Neural progenitor cell (in vitro differentiated cells): ENCODE data around the gene IGF2. TPM values are rescaled to one million over a fixed set of nuclear protein-coding genes. Genes with fewer than 3 reads are reported as not detected.

Source experiments
- DNase-seq: peaks from one replicate; pipeline ENCODE4 v3.0.0-alpha.2; 2016; ENCODE audit warnings: low spot score
- H2AFZ ChIP-seq: fragments of 200-600 bp; sonication (generic); replicated peaks from 2 replicates; pipeline ENCODE4 v1.6.1; 2016; ENCODE audit warnings: antibody characterized with exemption
- H3F3A ChIP-seq: fragments of 200-600 bp; sonication (generic); 2 replicates; pipeline ENCODE4 v1.6.1; 2016; ENCODE audit warnings: antibody characterized with exemption, low read depth
- H3K27ac ChIP-seq: fragments of 200-600 bp; sonication (generic); 2 replicates; pipeline ENCODE4 v1.5.1; 2016; ENCODE audit warnings: mild to moderate bottlenecking
- H3K27me3 ChIP-seq: fragments of 200-600 bp; sonication (generic); 2 replicates; pipeline ENCODE4 v1.6.1; 2016; ENCODE audit warnings: mild to moderate bottlenecking, moderate library complexity
- H3K36me3 ChIP-seq: fragments of 200-600 bp; sonication (generic); 2 replicates; pipeline ENCODE4 v1.5.1; 2016
- H3K4me1 ChIP-seq: fragments of 200-600 bp; sonication (generic); 2 replicates; pipeline ENCODE4 v1.6.1; 2016; ENCODE audit warnings: mixed run types
- H3K4me2 ChIP-seq: fragments of 200-600 bp; sonication (generic); 2 replicates; pipeline ENCODE4 v1.6.1; 2016
- H3K4me3 ChIP-seq: fragments of 200-600 bp; sonication (generic); 2 replicates; pipeline ENCODE4 v1.5.1; 2016
- H3K79me2 ChIP-seq: fragments of 200-600 bp; sonication (generic); 2 replicates; pipeline ENCODE4 v1.6.1; 2016; ENCODE audit warnings: low read depth
- H3K9ac ChIP-seq: fragments of 200-600 bp; sonication (generic); 2 replicates; pipeline ENCODE4 v1.6.1; 2016
- H3K9me3 ChIP-seq: fragments of 200-600 bp; sonication (generic); 2 replicates; pipeline ENCODE4 v1.5.1; 2016; ENCODE audit warnings: low read depth
- H4K20me1 ChIP-seq: fragments of 200-600 bp; sonication (generic); 2 replicates; pipeline ENCODE4 v1.6.1; 2016; ENCODE audit warnings: low read depth
- H3K27ac Mint-ChIP-seq: 3 replicates; pipeline ENCODE4 v1.8.0; 2021; ENCODE audit warnings: mixed read lengths
- H3K27me3 Mint-ChIP-seq: 2 replicates; pipeline ENCODE4 v1.8.0; 2022; ENCODE audit warnings: low read depth, mild to moderate bottlenecking, inconsistent platforms, moderate library complexity, mixed read lengths; ENCODE audit not compliant: insufficient read depth
- H3K36me3 Mint-ChIP-seq: 3 replicates; pipeline ENCODE4 v1.8.0; 2021; ENCODE audit warnings: mixed read lengths
- H3K4me1 Mint-ChIP-seq: 3 replicates; pipeline ENCODE4 v1.8.0; 2021; ENCODE audit warnings: mixed read lengths
- H3K4me3 Mint-ChIP-seq: 3 replicates; pipeline ENCODE4 v1.8.0; 2021; ENCODE audit warnings: mild to moderate bottlenecking, moderate library complexity, mixed read lengths
- H3K9me3 Mint-ChIP-seq: 3 replicates; pipeline ENCODE4 v1.8.0; 2020; ENCODE audit warnings: mixed read lengths
- EZH2 ChIP-seq: fragments of 200-600 bp; sonication (generic); IDR thresholded peaks from 2 replicates; pipeline ENCODE4 v1.6.1; 2017; ENCODE audit warnings: antibody characterized with exemption, mild to moderate bottlenecking, moderate library complexity
- EZH2phosphoT487 ChIP-seq: fragments of 200-600 bp; sonication (generic); IDR thresholded peaks from 2 replicates; pipeline ENCODE4 v1.6.1; 2017; ENCODE audit warnings: antibody characterized with exemption
- total RNA-seq: library from RNA; depleted of rRNA; stranded (reverse); fragments of >200 nt; gene quantifications from 2 replicates; pipeline ENCODE4 v1.2.3, GENCODE V29; 2015; ENCODE audit warnings: low replicate concordance
- TF ChIP-seq, protein P1 (sequence below): fragments of 200-600 bp; sonication (generic); IDR thresholded peaks from 2 replicates; pipeline ENCODE4 v1.5.1; 2017; ENCODE audit warnings: antibody characterized with exemption, mild to moderate bottlenecking

IGF2 gene
- total RNA-seq, 1 donor from 2014 or later: 0.45 TPM

GRCh38 chr11:2122907-2123627 lies 16.1 kb downstream of the IGF2 start:
- no peaks in the 10 kb centered on the region for H3K4me1 Mint-ChIP-seq
- Histone ChIP-seq H3K79me2 (no peaks in the 10 kb centered on the region), H3K9ac (no peak overlapping the region), H3F3A (no peaks in the 10 kb centered on the region), H4K20me1 (no peaks in the 10 kb centered on the region), H3K27me3 (peaks cover 4% of the 10 kb centered on the region), H3K4me3 (no peak overlapping the region), H3K4me1 (peaks cover 3% of the 10 kb centered on the region), H2AFZ (no peak overlapping the region), H3K27ac (no peak overlapping the region), H3K4me2 (no peak overlapping the region), H3K9me3 (no peaks in the 10 kb centered on the region), H3K36me3 (no peaks in the 10 kb centered on the region)
- no peak overlapping the region for H3K4me3 Mint-ChIP-seq
- no peak for DNase-seq
- H3K27ac Mint-ChIP-seq: no peak overlapping the region
- peaks cover 32% of the 10 kb centered on the region for H3K27me3 Mint-ChIP-seq
- H3K36me3 Mint-ChIP-seq: no peaks in the 10 kb centered on the region
- TF ChIP-seq, protein P1, sequence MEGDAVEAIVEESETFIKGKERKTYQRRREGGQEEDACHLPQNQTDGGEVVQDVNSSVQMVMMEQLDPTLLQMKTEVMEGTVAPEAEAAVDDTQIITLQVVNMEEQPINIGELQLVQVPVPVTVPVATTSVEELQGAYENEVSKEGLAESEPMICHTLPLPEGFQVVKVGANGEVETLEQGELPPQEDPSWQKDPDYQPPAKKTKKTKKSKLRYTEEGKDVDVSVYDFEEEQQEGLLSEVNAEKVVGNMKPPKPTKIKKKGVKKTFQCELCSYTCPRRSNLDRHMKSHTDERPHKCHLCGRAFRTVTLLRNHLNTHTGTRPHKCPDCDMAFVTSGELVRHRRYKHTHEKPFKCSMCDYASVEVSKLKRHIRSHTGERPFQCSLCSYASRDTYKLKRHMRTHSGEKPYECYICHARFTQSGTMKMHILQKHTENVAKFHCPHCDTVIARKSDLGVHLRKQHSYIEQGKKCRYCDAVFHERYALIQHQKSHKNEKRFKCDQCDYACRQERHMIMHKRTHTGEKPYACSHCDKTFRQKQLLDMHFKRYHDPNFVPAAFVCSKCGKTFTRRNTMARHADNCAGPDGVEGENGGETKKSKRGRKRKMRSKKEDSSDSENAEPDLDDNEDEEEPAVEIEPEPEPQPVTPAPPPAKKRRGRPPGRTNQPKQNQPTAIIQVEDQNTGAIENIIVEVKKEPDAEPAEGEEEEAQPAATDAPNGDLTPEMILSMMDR: no peak
- TF ChIP-seq EZH2phosphoT487: no peak
- peaks cover 4% of the 10 kb centered on the region for H3K9me3 Mint-ChIP-seq

GRCh38 chr11:2122222-2122906 lies 16.8 kb downstream of the IGF2 start:
- no peaks in the 10 kb centered on the region for H3F3A ChIP-seq
- Mint-ChIP-seq H3K36me3 (no peaks in the 10 kb centered on the region), H3K27ac (no peak overlapping the region), H3K4me1 (no peaks in the 10 kb centered on the region), H3K9me3 (peaks cover 8% of the 10 kb centered on the region), H3K27me3 (peaks cover 35% of the 10 kb centered on the region), H3K4me3 (no peak overlapping the region)
- H3K4me2 ChIP-seq: no peak overlapping the region
- H3K9me3 ChIP-seq: no peaks in the 10 kb centered on the region
- H3K79me2 ChIP-seq: no peaks in the 10 kb centered on the region
- H3K4me1 ChIP-seq: peaks cover 3% of the 10 kb centered on the region
- H3K36me3 ChIP-seq: no peaks in the 10 kb centered on the region
- TF ChIP-seq, protein P1: no peak
- TF ChIP-seq EZH2: no peak
- no peak for TF ChIP-seq EZH2phosphoT487
- no peak overlapping the region for H3K27ac ChIP-seq
- no peak overlapping the region for H3K9ac ChIP-seq
- no peak overlapping the region for H3K4me3 ChIP-seq
- peaks cover 4% of the 10 kb centered on the region for H3K27me3 ChIP-seq
- no peak for DNase-seq
- no peaks in the 10 kb centered on the region for H4K20me1 ChIP-seq
- no peak overlapping the region for H2AFZ ChIP-seq

DNA sequence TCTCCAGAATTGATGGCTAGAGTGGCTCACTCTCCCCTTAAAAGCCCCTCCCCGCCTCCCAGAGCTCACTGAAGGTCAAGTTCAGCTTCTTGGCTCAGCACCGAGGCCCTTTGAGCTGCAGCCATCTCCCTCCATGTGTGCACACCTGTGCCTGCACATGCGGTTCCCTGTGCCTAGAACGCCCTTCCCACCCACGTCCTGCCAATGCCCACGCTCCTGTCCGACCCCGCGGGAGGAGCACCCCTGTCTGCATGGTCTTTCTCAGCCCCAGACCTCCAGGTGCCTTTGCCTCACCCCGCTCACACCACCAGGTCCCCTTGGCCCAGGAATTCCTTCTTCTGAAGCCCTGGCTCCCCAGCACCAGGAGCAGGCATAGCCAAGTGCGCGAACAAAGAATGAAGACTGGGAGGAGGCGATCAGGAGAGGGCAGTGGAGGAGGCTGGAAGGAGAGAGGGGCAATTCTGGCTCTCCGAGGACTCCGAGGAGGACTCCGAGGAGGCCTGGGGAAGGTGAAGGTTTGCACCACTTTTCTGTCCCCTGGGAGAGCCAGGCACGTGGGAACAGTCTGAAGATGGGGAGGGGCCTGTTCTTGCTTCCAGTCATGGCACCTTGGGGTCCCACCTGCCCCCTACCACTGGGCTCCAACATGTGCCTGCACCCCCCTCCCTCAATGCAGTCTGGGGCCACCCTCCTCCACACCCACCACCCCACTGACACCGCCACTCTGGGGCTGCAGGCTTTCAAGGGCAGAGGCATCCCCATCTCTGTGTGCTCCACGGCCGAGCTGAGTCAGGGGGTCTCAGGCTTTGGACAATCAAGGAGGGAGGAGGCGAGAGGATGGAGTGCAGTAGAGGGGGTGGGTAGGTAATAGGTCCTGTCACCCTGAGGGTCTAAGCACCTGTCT lies 17.7 kb downstream of the IGF2 start:
- Histone ChIP-seq H3K9ac (no peak overlapping the region), H3K4me2 (no peak overlapping the region), H2AFZ (no peak overlapping the region), H3K9me3 (no peaks in the 10 kb centered on the region), H3K4me1 (peaks cover 3% of the 10 kb centered on the region), H3K36me3 (no peaks in the 10 kb centered on the region), H3K27me3 (peaks cover 4% of the 10 kb centered on the region), H3K79me2 (no peaks in the 10 kb centered on the region), H3F3A (no peaks in the 10 kb centered on the region), H3K4me3 (no peak overlapping the region), H4K20me1 (no peaks in the 10 kb centered on the region), H3K27ac (no peak overlapping the region)
- no peak for TF ChIP-seq EZH2
- TF ChIP-seq, protein P1: no peak
- TF ChIP-seq EZH2phosphoT487: no peak
- H3K36me3 Mint-ChIP-seq: no peaks in the 10 kb centered on the region
- no peak overlapping the region for H3K27ac Mint-ChIP-seq
- H3K4me1 Mint-ChIP-seq: no peaks in the 10 kb centered on the region
- DNase-seq: no peak
- peaks cover 40% of the 10 kb centered on the region for H3K27me3 Mint-ChIP-seq
- peaks cover 15% of the 10 kb centered on the region for H3K9me3 Mint-ChIP-seq
- H3K4me3 Mint-ChIP-seq: no peak overlapping the region
